Cardiac muscle cell (in vitro differentiated cells and primary cell): ENCODE data around the gene LCA5L. TPM values are rescaled to one million over a fixed set of nuclear protein-coding genes. Genes with fewer than 3 reads are reported as not detected.
"Not testable (repeated sequence)": the region's sequence is repeated elsewhere in the genome, so short reads cannot be mapped to it uniquely, and the experiment has no call there.

Experiments
- DNase-seq, 2 donors: peaks; one replicate each; pipeline versions ENCODE4 v3.0.0 to v3.0.0-alpha.2; 2010 to 2017; ENCODE audit warnings: low read depth in 1 of 2, low spot score in 1 of 2
- H3K27ac ChIP-seq: fragments of 200-600 bp; sonication (generic); 2 replicates; pipeline ENCODE4 v1.5.1; 2016
- H3K27me3 ChIP-seq: fragments of 200-600 bp; sonication (generic); 2 replicates; pipeline ENCODE4 v1.6.0; 2016; ENCODE audit warnings: control low read depth
- H3K36me3 ChIP-seq: fragments of 200-600 bp; sonication (generic); 2 replicates; pipeline ENCODE4 v1.5.1; 2016; ENCODE audit warnings: control low read depth
- H3K4me1 ChIP-seq: fragments of 200-600 bp; sonication (generic); 2 replicates; pipeline ENCODE4 v1.8.1; 2017; ENCODE audit warnings: low read depth, mild to moderate bottlenecking, mixed run types
- H3K4me3 ChIP-seq: fragments of 200-600 bp; sonication (generic); 2 replicates; pipeline ENCODE4 v1.5.1; 2016; ENCODE audit warnings: mild to moderate bottlenecking
- H3K9me3 ChIP-seq: fragments of 200-600 bp; sonication (generic); 2 replicates; pipeline ENCODE4 v1.5.1; 2017; ENCODE audit warnings: low read depth, mild to moderate bottlenecking, control low read depth
- polyA plus RNA-seq: library from polyadenylated mRNA; unstranded; fragments of >200 nt; fragmentation: Nextera tagmentation; extraction: Ambion mirVana; gene quantifications from 2 replicates; pipeline ENCODE4 v1.2.1, GENCODE V29; 2016
- total RNA-seq: library from RNA; depleted of rRNA; stranded (reverse); fragments of >200 nt; gene quantifications from 2 replicates; pipeline ENCODE4 v1.2.3, GENCODE V29; 2016
- TF ChIP-seq, protein P1 (sequence below): IDR thresholded peaks from 2 replicates; pipeline ENCODE4 v1.5.1; 2012; ENCODE audit warnings: low read depth, mild to moderate bottlenecking, low read length

LCA5L gene
- total and polyA plus RNA-seq, 2 experiments from 2014 or later = 2.9 to 5.0 TPM

DNA sequence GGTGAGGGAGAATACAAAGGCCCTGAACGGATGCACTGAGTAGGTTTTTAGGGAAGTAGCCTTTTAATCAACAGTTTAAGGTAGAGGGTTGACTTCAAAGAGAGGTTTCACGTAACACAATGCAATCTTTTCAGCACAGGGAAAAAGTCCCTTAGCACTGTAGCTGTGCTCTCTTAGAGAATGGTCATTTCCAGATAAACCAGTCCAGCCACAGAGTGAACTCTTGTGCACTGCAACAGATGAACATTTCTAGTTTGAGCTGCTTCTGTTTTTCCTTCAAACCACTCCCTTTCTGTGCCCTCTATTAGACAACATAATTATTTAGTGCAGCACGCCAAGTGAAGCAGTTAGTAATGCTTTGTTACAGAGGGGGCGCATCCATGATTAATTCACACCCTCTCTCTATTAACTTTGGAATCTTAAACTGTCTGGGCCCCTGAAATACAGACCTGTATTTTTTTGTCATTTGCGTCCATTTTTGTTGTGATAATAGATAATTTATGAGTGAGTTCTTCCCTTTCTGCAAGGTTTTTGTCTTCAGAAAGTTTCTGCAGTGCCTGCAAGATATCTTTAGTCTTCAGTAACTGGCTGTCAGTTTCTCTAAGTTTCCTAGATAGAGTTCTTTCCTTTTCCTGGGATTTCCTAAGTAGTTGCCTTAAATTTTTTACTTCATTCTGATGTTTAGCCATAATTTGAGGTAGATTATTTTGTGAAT lies 22.9 kb downstream of the LCA5L start:
- TF ChIP-seq, protein P1, sequence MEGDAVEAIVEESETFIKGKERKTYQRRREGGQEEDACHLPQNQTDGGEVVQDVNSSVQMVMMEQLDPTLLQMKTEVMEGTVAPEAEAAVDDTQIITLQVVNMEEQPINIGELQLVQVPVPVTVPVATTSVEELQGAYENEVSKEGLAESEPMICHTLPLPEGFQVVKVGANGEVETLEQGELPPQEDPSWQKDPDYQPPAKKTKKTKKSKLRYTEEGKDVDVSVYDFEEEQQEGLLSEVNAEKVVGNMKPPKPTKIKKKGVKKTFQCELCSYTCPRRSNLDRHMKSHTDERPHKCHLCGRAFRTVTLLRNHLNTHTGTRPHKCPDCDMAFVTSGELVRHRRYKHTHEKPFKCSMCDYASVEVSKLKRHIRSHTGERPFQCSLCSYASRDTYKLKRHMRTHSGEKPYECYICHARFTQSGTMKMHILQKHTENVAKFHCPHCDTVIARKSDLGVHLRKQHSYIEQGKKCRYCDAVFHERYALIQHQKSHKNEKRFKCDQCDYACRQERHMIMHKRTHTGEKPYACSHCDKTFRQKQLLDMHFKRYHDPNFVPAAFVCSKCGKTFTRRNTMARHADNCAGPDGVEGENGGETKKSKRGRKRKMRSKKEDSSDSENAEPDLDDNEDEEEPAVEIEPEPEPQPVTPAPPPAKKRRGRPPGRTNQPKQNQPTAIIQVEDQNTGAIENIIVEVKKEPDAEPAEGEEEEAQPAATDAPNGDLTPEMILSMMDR = no peak
- no peaks in the 10 kb centered on the region for H3K27me3 ChIP-seq
- H3K36me3 ChIP-seq = no peaks in the 10 kb centered on the region
- peak overlapping the region; percentile 92 for H3K27ac ChIP-seq
- DNase-seq = peak in 1 of 2 donors; percentile 61
- H3K9me3 ChIP-seq = no peaks in the 10 kb centered on the region
- no peak overlapping the region for H3K4me3 ChIP-seq
- H3K4me1 ChIP-seq = peaks cover 20% of the 10 kb centered on the region

DNA sequence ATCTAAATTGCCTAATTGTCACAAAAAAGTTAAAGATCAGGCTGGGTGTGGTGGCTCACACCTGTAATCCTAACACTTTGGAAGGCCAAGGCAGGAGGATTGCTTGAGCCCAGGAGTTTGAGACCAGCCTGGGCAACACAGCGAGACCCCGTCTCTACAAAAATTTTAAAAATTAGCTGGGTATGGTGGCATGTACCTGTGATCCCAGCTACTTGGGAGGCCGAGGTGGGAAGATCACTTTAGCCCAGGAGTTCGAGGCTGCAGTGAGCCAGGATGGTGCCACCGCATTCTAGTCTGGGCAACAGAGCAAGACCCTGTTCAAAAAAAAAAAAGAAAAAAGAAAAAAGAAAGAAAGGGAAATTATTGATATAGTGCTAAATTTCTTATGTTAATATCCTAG lies 26.4 kb downstream of the LCA5L start:
- not testable (repeated sequence) for H3K36me3 ChIP-seq, H3K4me3 ChIP-seq, H3K27me3 ChIP-seq, H3K9me3 ChIP-seq, H3K27ac ChIP-seq, DNase-seq
- H3K4me1 ChIP-seq = peaks cover 20% of the 10 kb centered on the region

DNA sequence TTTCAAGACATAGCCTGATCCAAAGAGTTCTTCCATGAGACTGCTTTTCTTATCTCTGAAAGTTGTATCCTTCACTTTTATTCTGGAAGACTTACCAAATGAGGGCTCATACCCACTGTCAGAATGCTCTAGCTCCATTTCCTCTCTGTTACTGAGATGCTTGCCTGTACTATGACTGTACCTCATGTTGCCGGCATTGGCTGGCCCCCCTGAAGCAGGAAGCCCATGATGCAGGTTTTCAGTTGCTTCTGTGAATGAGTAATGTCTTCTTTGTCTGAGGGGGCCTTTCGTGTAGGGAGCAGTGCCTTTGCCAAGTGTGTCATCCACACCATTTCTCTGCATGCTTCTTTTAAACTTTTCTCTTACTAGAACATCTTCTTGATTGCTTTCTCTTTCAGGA lies 39.5 kb downstream of the LCA5L start:
- H3K36me3 ChIP-seq = peaks cover 12% of the 10 kb centered on the region
- no peaks in the 10 kb centered on the region for H3K9me3 ChIP-seq
- H3K27ac ChIP-seq = no peak overlapping the region
- TF ChIP-seq, protein P1 = no peak
- no peaks in the 10 kb centered on the region for H3K27me3 ChIP-seq
- DNase-seq = no peak
- no peaks in the 10 kb centered on the region for H3K4me1 ChIP-seq
- H3K4me3 ChIP-seq = no peak overlapping the region

DNA sequence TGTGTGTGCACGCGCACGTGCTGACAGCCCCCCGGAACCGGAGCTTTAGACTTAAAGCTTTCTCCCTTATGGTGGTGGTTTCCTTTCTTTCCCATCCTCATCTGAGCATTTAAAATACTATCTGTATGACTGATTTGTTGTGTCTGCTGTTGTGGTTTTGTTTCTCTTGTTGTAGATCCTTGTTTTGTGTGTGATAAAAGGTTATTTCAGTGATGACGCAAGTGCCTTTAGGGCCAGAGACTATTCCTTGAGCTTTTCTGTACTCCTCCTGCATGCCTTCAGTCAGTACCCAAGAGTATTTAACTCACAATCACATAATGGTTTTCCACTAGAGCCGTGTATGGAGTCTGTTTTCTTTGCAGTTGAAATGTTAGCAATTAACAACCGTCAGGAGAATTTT lies 45.4 kb downstream of the LCA5L start:
- H3K9me3 ChIP-seq = no peaks in the 10 kb centered on the region
- TF ChIP-seq, protein P1 = no peak
- no peaks in the 10 kb centered on the region for H3K27me3 ChIP-seq
- H3K36me3 ChIP-seq = peaks cover 7% of the 10 kb centered on the region
- no peak overlapping the region for H3K4me3 ChIP-seq
- no peak for DNase-seq
- H3K27ac ChIP-seq = peak overlapping the region; percentile 34
- H3K4me1 ChIP-seq = no peaks in the 10 kb centered on the region

DNA sequence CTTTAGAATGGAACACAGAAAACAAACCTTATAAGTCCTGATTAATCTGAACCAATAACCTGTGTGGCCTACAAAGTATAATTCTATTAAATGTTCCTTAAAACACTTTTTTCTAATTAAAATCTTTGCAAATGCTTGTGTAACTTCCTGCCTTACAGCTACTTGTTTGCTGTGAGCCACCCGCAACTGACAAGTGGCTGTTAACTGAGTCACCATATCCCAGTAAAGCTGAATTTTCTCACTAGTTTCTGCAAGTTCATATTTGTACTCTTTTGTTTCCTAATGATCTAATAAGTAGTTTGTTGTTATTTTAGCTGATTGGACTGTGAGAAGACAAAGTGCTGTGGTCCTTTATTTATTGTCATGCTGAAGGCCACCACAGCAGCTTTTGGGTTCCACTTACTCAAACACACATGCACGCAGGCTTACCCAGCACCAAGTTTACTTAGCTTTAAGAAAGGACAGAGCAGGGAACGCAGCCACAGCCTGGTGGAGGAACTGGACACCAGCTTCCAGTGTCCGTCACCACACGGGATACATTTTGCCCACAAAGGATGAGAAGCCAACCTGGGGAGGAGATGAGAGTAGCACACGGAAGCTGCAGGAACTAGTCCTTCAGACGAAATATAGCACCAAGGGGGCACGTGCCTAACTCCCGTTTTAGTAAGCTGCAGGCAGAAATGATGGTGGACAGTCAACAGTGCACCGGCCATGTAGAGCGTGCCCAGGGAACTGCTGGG lies 47.8 kb downstream of the LCA5L start:
- H3K36me3 ChIP-seq = peaks cover 22% of the 10 kb centered on the region
- no peaks in the 10 kb centered on the region for H3K4me1 ChIP-seq
- H3K4me3 ChIP-seq = no peak overlapping the region
- no peaks in the 10 kb centered on the region for H3K27me3 ChIP-seq
- TF ChIP-seq, protein P1 = no peak
- H3K27ac ChIP-seq = no peak overlapping the region
- no peaks in the 10 kb centered on the region for H3K9me3 ChIP-seq
- no peak for DNase-seq

DNA sequence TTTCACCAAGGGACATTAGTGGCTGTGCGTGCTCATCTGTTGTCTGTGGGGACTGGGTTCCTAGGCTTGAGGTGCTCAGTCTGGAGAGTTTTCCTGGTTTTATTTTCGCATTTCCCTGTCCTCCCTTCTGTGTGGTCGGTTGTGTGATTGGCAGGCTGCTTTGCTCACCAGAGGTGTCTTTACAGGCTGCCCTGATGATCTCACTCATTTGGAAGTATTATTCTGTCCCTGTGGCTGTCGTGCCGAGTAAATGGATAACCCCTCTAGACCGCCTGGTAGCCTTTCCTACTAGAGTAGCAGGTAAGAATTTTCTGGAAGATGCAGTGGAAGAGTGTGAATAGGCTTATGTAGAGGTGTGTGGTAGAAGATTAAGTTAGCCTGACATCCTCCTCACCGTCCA lies 52.6 kb downstream of the LCA5L start:
- H3K27me3 ChIP-seq = no peaks in the 10 kb centered on the region
- TF ChIP-seq, protein P1 = no peak
- DNase-seq = no peak
- peaks cover 20% of the 10 kb centered on the region for H3K4me1 ChIP-seq
- H3K36me3 ChIP-seq = peaks cover 29% of the 10 kb centered on the region
- no peak overlapping the region for H3K4me3 ChIP-seq
- H3K9me3 ChIP-seq = no peaks in the 10 kb centered on the region
- H3K27ac ChIP-seq = no peak overlapping the region
